ENCODE results near the gene SPEG.

- no peak for TF ChIP-seq CTCF (optimal IDR thresholded peaks at IDR 0.05 in 1 of 3, IDR thresholded peaks at IDR 0.05 in 1 of 3, conservative IDR thresholded peaks at IDR 0.05 in 1 of 3; ENCODE audit: extremely low read depth in 1 of 3, insufficient read depth in 2 of 3, low read length in 3 of 3)
- TF ChIP-seq EZH2 (IDR thresholded peaks at IDR 0.05; ENCODE audit: low read length): no peak
Measured at GRCh38 chr2:219488149-219488843, 53.7 kb downstream of the SPEG start.
